Panc1 (cell line): ENCODE data around the gene TMC8. TPM values are rescaled to one million over a fixed set of nuclear protein-coding genes. Genes with fewer than 3 reads are reported as not detected.

Experiments
- ATAC-seq: fragments of 200-7000 bp; cut with Tn5 transposase; 2 replicates; pipeline ENCODE4 v1.9.1; 2020; ENCODE audit warnings: mild to moderate bottlenecking, moderate library complexity
- BruUV-seq: library from RNA; stranded (reverse); fragments of 400-500 nt; replicated peaks from 2 replicates; lab custom pipeline; 2021; lab: Mats Ljungman, UMichigan
- CTCF ChIA-PET: fragments of 300-600 bp; sonication (Branson Sonifier 250); formaldehyde crosslinking; loops from one replicate; lab custom pipeline; 2022; ENCODE audit warnings: antibody characterized with exemption; lab: Charles Lee
- POLR2A ChIA-PET: fragments of 300-600 bp; sonication (Branson Sonifier 250); formaldehyde crosslinking; loops from one replicate; lab custom pipeline; 2022; ENCODE audit warnings: antibody characterized with exemption; lab: Charles Lee
- DNase-seq: peaks from one replicate; pipeline ENCODE4 v3.0.0-alpha.2; 2010; ENCODE audit warnings: low read depth, low spot score
- H3K27ac ChIP-seq: 2 replicates; pipeline ENCODE4 v1.5.1; 2011; ENCODE audit warnings: mild to moderate bottlenecking, low read length, inconsistent platforms
- H3K27me3 ChIP-seq: fragments of 200-500 bp; sonication (Bioruptor generic); 2 replicates; pipeline ENCODE4 v1.6.0; 2014; ENCODE audit warnings: low read length, inconsistent platforms; ENCODE audit not compliant: control insufficient read depth, insufficient read depth
- H3K36me3 ChIP-seq: fragments of 200-500 bp; sonication (Bioruptor generic); 2 replicates; pipeline ENCODE4 v1.5.1; 2014; ENCODE audit warnings: inconsistent platforms, mild to moderate bottlenecking, low read length, moderate library complexity; ENCODE audit not compliant: control insufficient read depth, insufficient read depth
- H3K4me1 ChIP-seq: 2 replicates; pipeline ENCODE4 v1.5.1; 2011; ENCODE audit warnings: inconsistent platforms, mild to moderate bottlenecking, low read length, moderate library complexity; ENCODE audit not compliant: control insufficient read depth, insufficient read depth
- H3K4me3 ChIP-seq, 2 experiments: 2 replicates each; pipeline ENCODE4 v1.5.1; 2011 to 2012; ENCODE audit warnings: low read depth in 2 of 2, low read length in 2 of 2, mild to moderate bottlenecking in 2 of 2, inconsistent platforms in 1 of 2, moderate library complexity in 1 of 2
- H3K9me3 ChIP-seq: fragments of 200-500 bp; sonication (Bioruptor generic); 2 replicates; pipeline ENCODE4 v1.5.1; 2014; ENCODE audit warnings: low read depth, mild to moderate bottlenecking, inconsistent platforms, low read length, moderate library complexity; ENCODE audit not compliant: control insufficient read depth, insufficient read depth
- CTCF ChIP-seq: fragments of 450-650 bp; IDR thresholded peaks from 2 replicates; pipeline ENCODE4 v1.5.1; 2017; ENCODE audit warnings: mild to moderate bottlenecking
- POLR2AphosphoS5 ChIP-seq: IDR thresholded peaks from 2 replicates; pipeline ENCODE4 v1.6.1; 2012; ENCODE audit warnings: mild to moderate bottlenecking, low read depth, low read length, moderate library complexity
- REST ChIP-seq, 2 experiments: IDR thresholded peaks; 2 replicates each; pipeline ENCODE4 v1.6.1; 2011 to 2012; ENCODE audit warnings: low read depth in 2 of 2, control low read depth in 1 of 2, low read length in 1 of 2, mild to moderate bottlenecking in 1 of 2, moderate library complexity in 1 of 2; ENCODE audit not compliant: insufficient read depth in 1 of 2
- SIN3A ChIP-seq: IDR thresholded peaks from 2 replicates; pipeline ENCODE4 v1.6.1; 2012; ENCODE audit warnings: low read depth, mild to moderate bottlenecking, low read length, moderate library complexity, borderline replicate concordance; ENCODE audit not compliant: insufficient read depth
- TCF7L2 ChIP-seq: IDR thresholded peaks from 2 replicates; pipeline ENCODE4 v1.6.1; 2011; ENCODE audit warnings: mild to moderate bottlenecking, low read depth, low read length, inconsistent platforms
- in situ Hi-C: cut with HindIII; loops from 2 replicates; pipeline ENCODE4 v1.10.0; 2016; ENCODE audit warnings: low sequenced_read_pairs, low pct_unique_long_range_greater_than_20kb
- intact Hi-C: fragments of 100-400 bp; cut with micrococcal nuclease; formaldehyde crosslinking; loops from one replicate; pipeline ENCODE4 v1.10.0; 2022; ENCODE audit not compliant: unreplicated experiment
- total RNA-seq: library from RNA; stranded (reverse); gene quantifications from one replicate; pipeline ENCODE4 v1.2.1, GENCODE V29; 2021; ENCODE audit not compliant: unreplicated experiment

The TMC8 gene
- total RNA-seq, 1 experiment from 2014 or later = 1.4 TPM

- TF ChIP-seq REST (IDR thresholded peaks at IDR 0.05; ENCODE audit: insufficient read depth in 1 of 2, low read depth in 2 of 2, low read length in 1 of 2) (no peak), CTCF (no peak), SIN3A (no peak), POLR2AphosphoS5 (no peak), TCF7L2 (no peak)
- ChIA-PET CTCF (interaction anchor here (0.9 kb wide), 1 partner anchor 44 kb away, joined by 3 read pairs; no protein-coding TSS in a partner anchor), POLR2A (no interaction called here)
- peak overlapping the region; percentile 76; the same call in 1 of the 2 replicates for H3K27ac ChIP-seq
- no peaks in the 10 kb centered on the region for H3K27me3 ChIP-seq
- in situ Hi-C loops (no loop called here), intact Hi-C loops (no loop called here)
- peak overlapping the region in 1 of 2 experiments; percentile 73; a peak in 2 of 4 replicates for H3K4me3 ChIP-seq
- peaks cover 41% of the 10 kb centered on the region for H3K4me1 ChIP-seq
- no peak for DNase-seq
- peaks cover 2% of the 10 kb centered on the region; the same call in 1 of the 2 replicates for H3K36me3 ChIP-seq
- ATAC-seq = no peak
- no peaks in the 10 kb centered on the region for H3K9me3 ChIP-seq
- BruUV-seq = no TSS peak
These were observed 3.7 kb upstream of the TMC8 start for GRCh38 chr17:78126895-78127238.

GRCh38 chr17:78127239-78127887, 3.2 kb upstream of the TMC8 start:
- TF ChIP-seq SIN3A (no peak), POLR2AphosphoS5 (no peak), TCF7L2 (no peak), REST (IDR thresholded peaks at IDR 0.05; ENCODE audit: insufficient read depth in 1 of 2, low read depth in 2 of 2, low read length in 1 of 2) (no peak), CTCF (no peak)
- no TSS peak for BruUV-seq
- ChIA-PET POLR2A (no interaction called here), CTCF (interaction anchor here (0.9 kb wide), 2 partner anchors 11 to 44 kb away, joined by 3 read pairs; no protein-coding TSS in a partner anchor)
- Histone ChIP-seq H3K27ac (peak overlapping the region; percentile 76), H3K36me3 (peaks cover 2% of the 10 kb centered on the region; the same call in 1 of the 2 replicates), H3K9me3 (no peaks in the 10 kb centered on the region), H3K4me3 (peak overlapping the region; percentile 73 to 75), H3K27me3 (no peaks in the 10 kb centered on the region), H3K4me1 (peaks cover 41% of the 10 kb centered on the region)
- DNase-seq = no peak
- intact Hi-C loops = no loop called here
- ATAC-seq = peak; percentile 58
- in situ Hi-C loops = no loop called here
